ENCODE results near the gene TUBGCP6. TPM values are rescaled to one million over a fixed set of nuclear protein-coding genes. Genes with fewer than 3 reads are reported as not detected.

Gene TUBGCP6
- total RNA-seq, 2 donors from 2014 or later: 56.3 to 117 TPM

DNA sequence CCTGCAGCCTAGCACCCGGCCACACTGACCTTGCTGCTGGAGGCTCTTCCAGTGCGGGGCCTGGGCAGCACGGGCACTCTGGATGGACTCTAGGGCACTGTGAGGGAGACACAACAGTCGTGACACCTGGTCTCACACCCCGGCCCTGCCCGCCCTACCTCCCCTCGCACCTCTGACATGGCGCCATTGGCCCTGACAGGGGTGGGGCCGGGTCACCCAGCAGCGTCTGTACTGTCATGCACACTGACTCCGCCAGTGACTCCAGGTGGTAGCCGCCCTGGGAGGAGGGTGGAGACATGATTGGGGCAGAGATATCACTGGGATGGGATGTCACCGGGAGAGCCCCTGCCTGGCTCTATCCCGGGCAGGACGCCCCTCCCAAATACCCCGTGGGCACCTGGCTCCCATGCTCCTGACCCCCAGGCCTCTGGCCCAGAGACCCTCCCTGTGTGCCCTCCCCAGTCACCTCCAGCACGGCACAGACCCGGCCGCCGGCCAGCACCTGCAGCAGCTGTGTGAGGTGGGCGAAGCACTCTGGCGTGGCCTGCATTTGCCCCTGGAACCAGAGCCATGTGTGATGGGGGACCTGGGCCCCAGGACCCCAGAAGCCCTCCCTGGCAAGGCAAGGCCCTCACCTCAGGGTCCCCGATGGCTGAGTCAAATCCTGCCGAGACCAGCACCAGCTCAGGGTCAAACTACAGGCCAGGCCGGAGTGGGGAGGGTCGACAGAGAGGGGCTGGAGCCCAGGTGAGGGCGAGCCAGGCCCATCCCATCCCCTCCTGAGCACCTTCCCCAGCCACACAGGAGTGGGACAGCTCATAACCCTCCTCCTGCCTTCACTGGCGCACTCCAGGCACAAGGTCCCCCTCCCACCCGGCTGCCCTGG is 3.6 kb upstream of the TUBGCP6 start:
- peaks cover 21% of the 10 kb centered on the region for H3K4me1 ChIP-seq (replicated peaks)
- H3K36me3 ChIP-seq: no peaks in the 10 kb centered on the region
- no peaks in the 10 kb centered on the region for H3K27me3 ChIP-seq (replicated peaks; ENCODE audit: insufficient read depth)
- H3K27ac ChIP-seq: no peak overlapping the region
- WGBS: 83% methylated on average over 24 of the region's 29 CpGs
- TF ChIP-seq POLR2A (IDR thresholded peaks at IDR 0.05) (no peak), POLR2AphosphoS5 (IDR thresholded peaks at IDR 0.05) (no peak), CTCF (IDR thresholded peaks at IDR 0.05) (no peak)
- H3K9me3 ChIP-seq: no peaks in the 10 kb centered on the region
- intact Hi-C loops (cut with DNase I): no loop called here
- no peak overlapping the region for H3K4me3 ChIP-seq
- DNase-seq (ENCODE audit: low spot score): no peak

GRCh38 chr22:50247748-50248147 is 2.9 kb upstream of the TUBGCP6 start:
- Histone ChIP-seq H3K4me1 (replicated peaks) (peaks cover 24% of the 10 kb centered on the region), H3K9me3 (no peaks in the 10 kb centered on the region), H3K27me3 (replicated peaks; ENCODE audit: insufficient read depth) (no peaks in the 10 kb centered on the region), H3K4me3 (no peak overlapping the region), H3K27ac (no peak overlapping the region), H3K36me3 (no peaks in the 10 kb centered on the region)
- WGBS: 37% methylated on average over 12 of the region's 16 CpGs
- no peak for TF ChIP-seq POLR2A (IDR thresholded peaks at IDR 0.05)
- TF ChIP-seq POLR2AphosphoS5 (IDR thresholded peaks at IDR 0.05): peak; percentile 12
- TF ChIP-seq CTCF (IDR thresholded peaks at IDR 0.05): no peak
- DNase-seq (ENCODE audit: low spot score): no peak
- intact Hi-C loops (cut with DNase I): no loop called here

DNA sequence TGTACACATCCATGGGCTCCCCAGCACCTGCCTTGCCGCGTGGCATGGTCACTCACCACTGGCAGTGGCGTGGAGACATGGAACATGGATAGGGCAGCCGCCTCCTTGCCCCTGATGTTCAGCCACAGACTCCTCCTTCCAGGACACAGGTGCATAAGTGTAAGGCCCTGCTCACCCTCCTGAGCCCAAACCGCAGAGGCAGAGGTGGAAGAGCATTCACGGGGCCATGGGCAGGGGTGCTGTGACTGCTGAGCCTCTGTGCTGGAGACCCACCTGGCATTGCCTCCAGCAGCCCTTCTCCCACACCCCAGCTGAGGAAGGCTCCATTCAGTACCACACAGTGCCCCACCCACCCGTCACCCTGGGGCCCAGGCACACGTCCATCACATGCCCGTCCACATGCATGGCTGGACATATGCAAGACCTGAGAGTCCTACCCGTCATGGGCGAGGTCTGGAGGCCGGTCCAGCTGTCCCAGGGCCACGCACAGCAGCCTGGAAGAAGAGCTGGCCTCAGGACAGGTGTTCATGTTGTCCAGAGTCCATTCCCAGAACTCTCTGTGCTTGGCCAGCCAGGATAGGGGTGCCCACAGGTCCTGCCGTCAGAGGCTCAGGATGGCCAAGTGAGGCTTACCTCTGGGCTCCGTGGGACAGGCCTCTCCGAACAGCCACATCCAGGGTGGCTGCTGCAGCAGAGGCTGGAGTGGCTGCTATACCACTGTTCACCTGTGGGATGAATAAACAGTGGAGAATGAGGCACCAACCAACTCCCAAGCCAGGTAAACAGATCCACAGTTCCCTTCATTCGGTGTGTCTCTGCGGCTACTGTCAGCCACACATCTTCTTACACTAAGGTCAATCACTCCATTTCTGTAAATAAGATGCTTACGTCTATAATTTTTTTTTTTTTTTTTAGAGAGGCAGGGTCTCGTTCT is 1.7 kb upstream of the TUBGCP6 start:
- TF ChIP-seq POLR2A (IDR thresholded peaks at IDR 0.05) (no peak), POLR2AphosphoS5 (IDR thresholded peaks at IDR 0.05) (no peak), CTCF (IDR thresholded peaks at IDR 0.05) (no peak)
- H3K4me1 ChIP-seq (replicated peaks): peaks cover 23% of the 10 kb centered on the region
- DNase-seq (ENCODE audit: low spot score): no peak
- no peaks in the 10 kb centered on the region for H3K27me3 ChIP-seq (replicated peaks; ENCODE audit: insufficient read depth)
- no peaks in the 10 kb centered on the region for H3K36me3 ChIP-seq
- peak overlapping the region in 1 of 2 donors; percentile 95 for H3K4me3 ChIP-seq
- no peaks in the 10 kb centered on the region for H3K9me3 ChIP-seq
- 83% methylated on average over 18 of the region's 20 CpGs for WGBS
- intact Hi-C loops (cut with DNase I): no loop called here
- no peak overlapping the region for H3K27ac ChIP-seq

- Histone ChIP-seq H3K27ac (peak overlapping the region; percentile 85 to 88), H3K4me3 (peak overlapping the region; percentile 80 to 95), H3K9me3 (no peaks in the 10 kb centered on the region), H3K27me3 (replicated peaks; ENCODE audit: insufficient read depth) (no peaks in the 10 kb centered on the region), H3K36me3 (no peaks in the 10 kb centered on the region), H3K4me1 (replicated peaks) (peaks cover 24% of the 10 kb centered on the region)
- DNase-seq (ENCODE audit: low spot score): no peak
- intact Hi-C loops (cut with DNase I): no loop called here
- 11% methylated on average over 49 of the region's 53 CpGs for WGBS
- TF ChIP-seq POLR2A (IDR thresholded peaks at IDR 0.05) (no peak), POLR2AphosphoS5 (IDR thresholded peaks at IDR 0.05) (no peak), CTCF (IDR thresholded peaks at IDR 0.05) (no peak)
These were observed 620 bp upstream of the TUBGCP6 start for GRCh38 chr22:50245214-50246072.

Data from prostate gland (tissue), 2 donors.